HEK293 (cell line): Measurements from ENCODE around the gene MRPS2.

ENCODE experiments used
- CTCF ChIA-PET: fragments of 350-600 bp; formaldehyde crosslinking; extraction: SDS; loops from one replicate; lab custom pipeline; 2021; ENCODE audit warnings: antibody characterized with exemption; lab: Yijun Ruan, JAX
- POLR2A ChIA-PET: fragments of 300-600 bp; formaldehyde crosslinking; extraction: SDS; loops from one replicate; lab custom pipeline; 2020; ENCODE audit warnings: antibody characterized with exemption, inconsistent platforms; lab: Yijun Ruan, JAX
- H3K27ac ChIP-seq: fragments of 200-500 bp; sonication (Bioruptor generic); 2 replicates; pipeline ENCODE4 v1.5.1; 2014; ENCODE audit warnings: low read depth, low read length, control low read depth, inconsistent platforms; ENCODE audit errors: extremely low read depth
- H3K36me3 ChIP-seq, 2 experiments: fragments of 200-500 bp in 1 of 2; sonication (Bioruptor generic) in 1 of 2; 1 replicate in 1 of 2; 2 replicates in 1 of 2; pipeline ENCODE4 v1.5.1; 2014 to 2017; ENCODE audit warnings: inconsistent platforms in 2 of 2, low read length in 2 of 2; ENCODE audit not compliant: control insufficient read depth in 2 of 2, insufficient read depth in 1 of 2
- H3K4me1 ChIP-seq: fragments of 200-500 bp; sonication (Bioruptor generic); 2 replicates; pipeline ENCODE4 v1.5.1; 2014; ENCODE audit warnings: mild to moderate bottlenecking, low read length, inconsistent platforms; ENCODE audit not compliant: control insufficient read depth, insufficient read depth
- H3K4me3 ChIP-seq: 2 replicates; pipeline ENCODE4 v1.5.1; 2011; ENCODE audit warnings: low read depth, mild to moderate bottlenecking, control low read depth, low read length, moderate library complexity
- H3K9me3 ChIP-seq: fragments of 200-500 bp; sonication (Bioruptor generic); 2 replicates; pipeline ENCODE4 v1.5.1; 2014; ENCODE audit warnings: low read depth, low read length, inconsistent platforms; ENCODE audit not compliant: control insufficient read depth, insufficient read depth
- KLF8 ChIP-seq: fragments of 450-650 bp; formaldehyde crosslinking; IDR thresholded peaks from 2 replicates; pipeline ENCODE4 v1.5.1; 2016; ENCODE audit warnings: missing biosample characterization, missing genetic modification characterization
- PATZ1 ChIP-seq: fragments of 450-650 bp; formaldehyde crosslinking; IDR thresholded peaks from 2 replicates; pipeline ENCODE4 v1.5.1; 2016; ENCODE audit warnings: missing biosample characterization, missing genetic modification characterization
- SALL2 ChIP-seq: fragments of 450-650 bp; formaldehyde crosslinking; IDR thresholded peaks from 2 replicates; pipeline ENCODE4 v1.5.0; 2017; ENCODE audit warnings: missing biosample characterization, mild to moderate bottlenecking, missing genetic modification characterization, borderline replicate concordance
- SCRT1 ChIP-seq: fragments of 450-650 bp; formaldehyde crosslinking; IDR thresholded peaks from 2 replicates; pipeline ENCODE4 v1.5.1; 2016; ENCODE audit warnings: missing biosample characterization, missing genetic modification characterization, borderline replicate concordance
- ZBTB49 ChIP-seq: fragments of 450-650 bp; formaldehyde crosslinking; IDR thresholded peaks from 2 replicates; pipeline ENCODE4 v1.5.1; 2016; ENCODE audit warnings: missing biosample characterization, missing genetic modification characterization, low read depth
- ZFHX2 ChIP-seq: fragments of 450-650 bp; formaldehyde crosslinking; conservative IDR thresholded peaks from 2 replicates; pipeline ENCODE4 v1.5.1; 2016; ENCODE audit warnings: missing biosample characterization, missing genetic modification characterization
- ZNF16 ChIP-seq: fragments of 450-650 bp; formaldehyde crosslinking; IDR thresholded peaks from 2 replicates; pipeline ENCODE4 v1.5.1; 2016; ENCODE audit warnings: low read depth, missing biosample characterization, missing genetic modification characterization
- ZNF174 ChIP-seq: fragments of 450-650 bp; formaldehyde crosslinking; IDR thresholded peaks from 2 replicates; pipeline ENCODE4 v1.5.0; 2017; ENCODE audit warnings: missing biosample characterization, mild to moderate bottlenecking, missing genetic modification characterization
- ZNF202 ChIP-seq: fragments of 450-650 bp; formaldehyde crosslinking; IDR thresholded peaks from 2 replicates; pipeline ENCODE4 v1.5.1; 2016; ENCODE audit warnings: missing biosample characterization, missing genetic modification characterization, borderline replicate concordance
- ZNF26 ChIP-seq: fragments of 450-650 bp; formaldehyde crosslinking; IDR thresholded peaks from 2 replicates; pipeline ENCODE4 v1.5.1; 2016; ENCODE audit warnings: missing biosample characterization, missing genetic modification characterization
- ZNF335 ChIP-seq: fragments of 450-650 bp; formaldehyde crosslinking; conservative IDR thresholded peaks from 2 replicates; pipeline ENCODE4 v1.5.1; 2016; ENCODE audit warnings: missing biosample characterization, missing genetic modification characterization
- ZNF426 ChIP-seq: fragments of 450-650 bp; formaldehyde crosslinking; IDR thresholded peaks from 2 replicates; pipeline ENCODE4 v1.5.1; 2017; ENCODE audit warnings: missing biosample characterization, missing genetic modification characterization, mild to moderate bottlenecking, inconsistent platforms, moderate library complexity
- ZNF521 ChIP-seq: fragments of 450-650 bp; formaldehyde crosslinking; IDR thresholded peaks from 2 replicates; pipeline ENCODE4 v1.5.1; 2017; ENCODE audit warnings: missing biosample characterization, mild to moderate bottlenecking, missing genetic modification characterization
- ZNF558 ChIP-seq: fragments of 450-650 bp; formaldehyde crosslinking; IDR thresholded peaks from 2 replicates; pipeline ENCODE4 v1.5.1; 2016; ENCODE audit warnings: missing biosample characterization, missing genetic modification characterization
- ZNF561 ChIP-seq: fragments of 450-650 bp; IDR thresholded peaks from 2 replicates; pipeline ENCODE4 v1.5.1; 2018; ENCODE audit warnings: missing biosample characterization, missing genetic modification characterization, borderline replicate concordance
- ZNF626 ChIP-seq: fragments of 450-650 bp; sonication (Bioruptor Pico); formaldehyde crosslinking; IDR thresholded peaks from 2 replicates; pipeline ENCODE4 v1.5.1; 2018; ENCODE audit warnings: missing biosample characterization, missing genetic modification characterization, inconsistent platforms
- ZNF645 ChIP-seq: fragments of 450-650 bp; formaldehyde crosslinking; IDR thresholded peaks from 2 replicates; pipeline ENCODE4; 2016; ENCODE audit warnings: missing biosample characterization, missing genetic modification characterization
- ZNF704 ChIP-seq: fragments of 450-650 bp; formaldehyde crosslinking; IDR thresholded peaks from 2 replicates; pipeline ENCODE4 v1.5.1; 2016; ENCODE audit warnings: missing biosample characterization, missing genetic modification characterization
- ZNF76 ChIP-seq: fragments of 450-650 bp; formaldehyde crosslinking; IDR thresholded peaks from 2 replicates; pipeline ENCODE4; 2016; ENCODE audit warnings: low read depth, missing biosample characterization, missing genetic modification characterization, borderline replicate concordance

MRPS2 gene

GRCh38 chr9:135480940-135481310 lies 19.6 kb upstream of the MRPS2 start:
- TF ChIP-seq ZNF335 (tag by site-specific recombination), result peak; percentile 44
- TF ChIP-seq ZNF561 (tag by site-specific recombination), result no peak
- TF ChIP-seq ZNF704, result no peak
- 0 out of 2 replicates have a peak, but pooled peaks have one; percentile 2 for TF ChIP-seq ZFHX2 (tag by site-specific recombination)
- no peak for TF ChIP-seq ZNF202
- TF ChIP-seq ZNF174 (tag by site-specific recombination), result no peak
- no peak for TF ChIP-seq PATZ1 (tag by site-specific recombination)
- no peak for TF ChIP-seq ZNF626 (tag by site-specific recombination)
- TF ChIP-seq ZNF26 (tag by site-specific recombination), result no peak
- TF ChIP-seq SALL2 (tag by site-specific recombination), result no peak
- TF ChIP-seq KLF8, result no peak
- no peak for TF ChIP-seq ZNF16 (tag by site-specific recombination)
- no peak for TF ChIP-seq ZNF521 (tag by site-specific recombination)
- TF ChIP-seq SCRT1, result no peak
- no peak for TF ChIP-seq ZNF76 (tag by site-specific recombination)
- TF ChIP-seq ZNF426 (tag by site-specific recombination), result no peak

GRCh38 chr9:135482015-135482754 lies 18.3 kb upstream of the MRPS2 start:
- peak; percentile 94 for TF ChIP-seq ZNF558
- TF ChIP-seq ZBTB49 (tag by site-specific recombination), result no peak
- no peak for TF ChIP-seq ZNF645
- ChIA-PET CTCF (interaction anchor here (0.5 to 1.2 kb wide), 5 partner anchors 8 to 397 kb away, joined by 3 to 5 read pairs (median 4); partner anchors contain the start of gene MRPS2), POLR2A (no interaction called here)
- H3K36me3 ChIP-seq, result peaks cover 4 to 48% of the 10 kb centered on the region in 2 experiments; a peak in 2 of 3 replicates
- no peaks in the 10 kb centered on the region for H3K9me3 ChIP-seq
- no peaks in the 10 kb centered on the region for H3K4me1 ChIP-seq
- no peak overlapping the region for H3K4me3 ChIP-seq
- no peak overlapping the region for H3K27ac ChIP-seq

More at GRCh38 chr9:135480940-135481310, 19.6 kb upstream of the MRPS2 start:
- ChIA-PET POLR2A (interaction anchor here (0.6 to 1.8 kb wide), 9 partner anchors 9 to 32 kb away, joined by 3 to 7 read pairs (median 4); partner anchors contain the start of gene MRPS2), CTCF (interaction anchor here (0.6 to 1.6 kb wide), 8 partner anchors 9 to 394 kb away, joined by 3 to 7 read pairs (median 4); a partner anchor contains a TSS)
- peak overlapping the region; percentile 92 for H3K4me3 ChIP-seq
- no peak overlapping the region; the same call in 1 of the 2 replicates for H3K27ac ChIP-seq
- no peaks in the 10 kb centered on the region for H3K4me1 ChIP-seq
- H3K36me3 ChIP-seq, result peaks cover 4 to 35% of the 10 kb centered on the region in 2 experiments; a peak in 2 of 3 replicates
- H3K9me3 ChIP-seq, result no peaks in the 10 kb centered on the region
